HepG2 (cell line): ENCODE data around the gene PPP1R13L. TPM values are rescaled to one million over a fixed set of nuclear protein-coding genes. Genes with fewer than 3 reads are reported as not detected.

Experiments used
- BCL6 ChIP-seq: IDR thresholded peaks from 2 replicates; pipeline ENCODE4 v1.6.1; 2016; ENCODE audit warnings: missing genetic modification reagents, missing compliant biosample characterization
- CENPX ChIP-seq: sonication (generic); formaldehyde crosslinking; IDR thresholded peaks from 2 replicates; pipeline ENCODE4 v1.9.0; 2021; ENCODE audit warnings: mild to moderate bottlenecking, missing genetic modification reagents, moderate library complexity
- DRAP1 ChIP-seq: IDR thresholded peaks from 2 replicates; pipeline ENCODE4 v1.6.1; 2016; ENCODE audit warnings: missing genetic modification reagents, missing compliant biosample characterization
- FOXO4 ChIP-seq: sonication (generic); formaldehyde crosslinking; conservative IDR thresholded peaks from 2 replicates; pipeline ENCODE4 v1.8.1; 2023; ENCODE audit warnings: missing genetic modification reagents
- HOXA3 ChIP-seq: sonication (generic); formaldehyde crosslinking; IDR thresholded peaks from 2 replicates; pipeline ENCODE4 v1.5.0; 2020; ENCODE audit warnings: missing genetic modification reagents
- KDM5A ChIP-seq: fragments of 200-600 bp; sonication (generic); IDR thresholded peaks from 2 replicates; pipeline ENCODE4 v1.7.0; 2018; ENCODE audit warnings: antibody characterized with exemption, mild to moderate bottlenecking, low read length, borderline replicate concordance
- PRDM10 ChIP-seq: sonication (generic); formaldehyde crosslinking; IDR thresholded peaks from 2 replicates; pipeline ENCODE4 v1.4.0; 2020; ENCODE audit warnings: low read depth, missing genetic modification reagents
- REL ChIP-seq: sonication (generic); formaldehyde crosslinking; conservative IDR thresholded peaks from 2 replicates; pipeline ENCODE4 v1.8.0; 2022; ENCODE audit warnings: mild to moderate bottlenecking, missing genetic modification reagents, moderate library complexity
- SALL1 ChIP-seq: sonication (generic); formaldehyde crosslinking; IDR thresholded peaks from 2 replicates; pipeline ENCODE4 v1.8.0; 2022; ENCODE audit warnings: mild to moderate bottlenecking, missing genetic modification reagents
- SMARCC2 ChIP-seq: fragments of 450-650 bp; IDR thresholded peaks from 2 replicates; pipeline ENCODE4 v1.6.1; 2017; ENCODE audit warnings: antibody characterized with exemption, mild to moderate bottlenecking
- SOX13 ChIP-seq, 3 experiments: fragments of 450-650 bp in 1 of 3; sonication (generic) in 1 of 3; formaldehyde crosslinking in 1 of 3; IDR thresholded peaks in 2 of 3; conservative IDR thresholded peaks in 1 of 3; 2 replicates each; pipeline versions ENCODE4 v1.5.0 to v1.6.1; 2016 to 2020; ENCODE audit warnings: antibody characterized with exemption in 1 of 3, mild to moderate bottlenecking in 1 of 3, missing compliant biosample characterization in 1 of 3, missing genetic modification reagents in 1 of 3, moderate library complexity in 1 of 3
- SP140L ChIP-seq: sonication (generic); formaldehyde crosslinking; IDR thresholded peaks from 2 replicates; pipeline ENCODE4 v1.4.0; 2020; ENCODE audit warnings: missing genetic modification reagents, borderline replicate concordance
- TP53 ChIP-seq: sonication (generic); formaldehyde crosslinking; conservative IDR thresholded peaks from 2 replicates; pipeline ENCODE4 v1.4.0; 2020; ENCODE audit warnings: missing genetic modification reagents
- ZBTB21 ChIP-seq: sonication (generic); formaldehyde crosslinking; IDR thresholded peaks from 2 replicates; pipeline ENCODE4 v1.4.0; 2020; ENCODE audit warnings: missing genetic modification reagents
- ZFP90 ChIP-seq: sonication (generic); formaldehyde crosslinking; IDR thresholded peaks from 2 replicates; pipeline ENCODE4 v1.8.0; 2022; ENCODE audit warnings: missing genetic modification reagents, mild to moderate bottlenecking, inconsistent platforms, borderline replicate concordance
- ZNF232 ChIP-seq: sonication (generic); formaldehyde crosslinking; IDR thresholded peaks from 2 replicates; pipeline ENCODE4 v1.4.0; 2020; ENCODE audit warnings: missing genetic modification reagents, borderline replicate concordance
- ZNF274 ChIP-seq: sonication (generic); formaldehyde crosslinking; IDR thresholded peaks from 2 replicates; pipeline ENCODE4 v1.5.1; 2020; ENCODE audit warnings: mild to moderate bottlenecking, missing genetic modification reagents
- ZNF354B ChIP-seq: sonication (generic); formaldehyde crosslinking; IDR thresholded peaks from 2 replicates; pipeline ENCODE4 v1.8.0; 2022; ENCODE audit warnings: mild to moderate bottlenecking, missing genetic modification reagents
- ZNF431 ChIP-seq: sonication (generic); formaldehyde crosslinking; IDR thresholded peaks from 2 replicates; pipeline ENCODE4 v1.9.0; 2022; ENCODE audit warnings: missing genetic modification reagents, low read depth, mild to moderate bottlenecking, borderline replicate concordance
- ZNF451 ChIP-seq: sonication (generic); formaldehyde crosslinking; IDR thresholded peaks from 2 replicates; pipeline ENCODE4 v1.5.0; 2020; ENCODE audit warnings: mild to moderate bottlenecking, missing genetic modification reagents
- ZNF558 ChIP-seq: sonication (generic); formaldehyde crosslinking; IDR thresholded peaks from 2 replicates; pipeline ENCODE4 v1.9.0; 2022; ENCODE audit warnings: mild to moderate bottlenecking, missing genetic modification reagents, borderline replicate concordance
- ZNF577 ChIP-seq: sonication (generic); formaldehyde crosslinking; IDR thresholded peaks from 2 replicates; pipeline ENCODE4 v1.4.0; 2020; ENCODE audit warnings: mild to moderate bottlenecking, low read depth, missing genetic modification reagents, borderline replicate concordance
- ZNF598 ChIP-seq: sonication (generic); formaldehyde crosslinking; IDR thresholded peaks from 2 replicates; pipeline ENCODE4 v1.5.1; 2020; ENCODE audit warnings: mild to moderate bottlenecking, missing genetic modification reagents, borderline replicate concordance
- ZNF790 ChIP-seq: sonication (generic); formaldehyde crosslinking; IDR thresholded peaks from 2 replicates; pipeline ENCODE4 v1.8.0; 2022; ENCODE audit warnings: missing genetic modification reagents, mild to moderate bottlenecking, borderline replicate concordance
- polyA plus RNA-seq, 8 experiments: library from polyadenylated mRNA; depleted of rRNA in 3 of 8; stranded (reverse) in 7 of 8; unstranded in 1 of 8; fragments of >200 nt; fragmentation: Illumina TruSeq in 4 of 8; extraction: Trizol in 4 of 8; gene quantifications; 2 replicates each; pipeline versions ENCODE4 v1.2.1 to v1.2.3, GENCODE V29; 2011 to 2016; ENCODE audit warnings: low read depth in 4 of 8, missing spikeins in 1 of 8, mixed read lengths in 1 of 8; ENCODE audit not compliant: insufficient read depth in 1 of 8
- total RNA-seq, 5 experiments: library from RNA; depleted of rRNA; stranded (reverse); fragments of >200 nt; fragmentation: Illumina TruSeq; extraction: Trizol; gene quantifications; 2 replicates each; pipeline ENCODE4 v1.2.3, GENCODE V29; 2016; ENCODE audit warnings: low read depth in 1 of 5

The PPP1R13L gene
- total and polyA plus RNA-seq, 2 of the 13 experiments (the other 11 are each of a cell fraction or from before 2014, with no cell fraction given), result 1.3 to 6.6 TPM

GRCh38 chr19:45443462-45444317, 38.8 kb upstream of the PPP1R13L start (continued):
- TF ChIP-seq ZNF558 (CRISPR knock-in tag), result no peak
- 0 out of 2 replicates have a peak, but pooled peaks have one; percentile 38 for TF ChIP-seq ZNF354B (CRISPR knock-in tag)
- TF ChIP-seq PRDM10 (CRISPR knock-in tag), result no peak; the same call in 1 of the 2 replicates
- no peak for TF ChIP-seq ZFP90 (CRISPR knock-in tag)
- no peak for TF ChIP-seq TP53 (CRISPR knock-in tag)
- no peak for TF ChIP-seq SMARCC2
- TF ChIP-seq SOX13 (IDR thresholded peaks at IDR 0.05), result peak; percentile 65; the same call in 1 of the 2 replicates
- TF ChIP-seq SOX13 (CRISPR knock-in tag; conservative IDR thresholded peaks at IDR 0.05 in 1 of 2, IDR thresholded peaks at IDR 0.05 in 1 of 2), result peak in 1 of 2 experiments; percentile 91; a peak in 2 of 4 replicates
- TF ChIP-seq KDM5A, result no peak
- peak; percentile 83 for TF ChIP-seq ZBTB21 (CRISPR knock-in tag)
- TF ChIP-seq FOXO4 (CRISPR knock-in tag), result no peak
- TF ChIP-seq ZNF431 (CRISPR knock-in tag), result 0 out of 2 replicates have a peak, but pooled peaks have one; percentile 51
- TF ChIP-seq DRAP1, result peak; percentile 57; the same call in 1 of the 2 replicates
- peak; percentile 74; the same call in 1 of the 2 replicates for TF ChIP-seq ZNF451 (CRISPR knock-in tag)
- TF ChIP-seq SP140L (CRISPR knock-in tag), result no peak
- TF ChIP-seq ZNF598, result no peak
- no peak for TF ChIP-seq ZNF790 (CRISPR knock-in tag)
- no peak for TF ChIP-seq ZNF577 (CRISPR knock-in tag)
- TF ChIP-seq REL (CRISPR knock-in tag), result 0 out of 2 replicates have a peak, but pooled peaks have one; percentile 37
- 0 out of 2 replicates have a peak, but pooled peaks have one; percentile 39 for TF ChIP-seq ZNF232
- TF ChIP-seq HOXA3 (CRISPR knock-in tag), result peak; percentile 74
- peak; percentile 63 for TF ChIP-seq SALL1
- no peak for TF ChIP-seq ZNF274
- TF ChIP-seq CENPX (CRISPR knock-in tag), result no peak
- peak; percentile 70 for TF ChIP-seq BCL6 (CRISPR knock-in tag)
